GM18907 (cell line): Measurements from ENCODE around the gene NTRK1.

Experiments used
- ATAC-seq: cut with Tn5 transposase; IDR thresholded peaks from one replicate; pipeline ENCODE4 v1.9.1; 2021; ENCODE audit warnings: mild to moderate bottlenecking, moderate library complexity; ENCODE audit not compliant: unreplicated experiment

The NTRK1 gene

GRCh38 chr1:156860628-156861423, at the start of gene NTRK1:
Gene NTRK1, plus strand, starts transcription at chr1:156860865. Its CDS starts 70 bp downstream, at chr1:156860935.
- ATAC-seq: no peak

GRCh38 chr1:156811168-156811567, 49.5 kb upstream of the NTRK1 start:
- ATAC-seq: no peak

GRCh38 chr1:156812293-156812990, 48.2 kb upstream of the NTRK1 start:
- ATAC-seq: no peak

GRCh38 chr1:156813298-156813697, 47.4 kb upstream of the NTRK1 start:
- no peak for ATAC-seq

- ATAC-seq: no peak
These were observed 46.7 kb upstream of the NTRK1 start for GRCh38 chr1:156813750-156814570.

- ATAC-seq: no peak
These were observed 45.9 kb upstream of the NTRK1 start for GRCh38 chr1:156814571-156815260.

- no peak for ATAC-seq
These were observed 45.3 kb upstream of the NTRK1 start for GRCh38 chr1:156815307-156815826.

- ATAC-seq: no peak
These were observed 44.7 kb upstream of the NTRK1 start for GRCh38 chr1:156815961-156816422.

- ATAC-seq: peak; percentile 80
These were observed 43.9 kb upstream of the NTRK1 start, which contains the start of gene SH2D2A for GRCh38 chr1:156816561-156817328. Gene SH2D2A, minus strand, starts transcription at chr1:156816848. Its CDS starts 140 bp downstream, at chr1:156816708.

- no peak for ATAC-seq
These were observed 38.9 kb upstream of the NTRK1 start for GRCh38 chr1:156821801-156822200.

- no peak for ATAC-seq
These were observed 38.0 kb upstream of the NTRK1 start for GRCh38 chr1:156822680-156823079.

- ATAC-seq: no peak
These were observed 37.4 kb upstream of the NTRK1 start for GRCh38 chr1:156823210-156823790.

GRCh38 chr1:156826630-156827029, 34.0 kb upstream of the NTRK1 start:
- ATAC-seq: no peak

- no peak for ATAC-seq
These were observed 32.1 kb upstream of the NTRK1 start for GRCh38 chr1:156828400-156829124.

- ATAC-seq: no peak
These were observed 28.2 kb upstream of the NTRK1 start for GRCh38 chr1:156832434-156832833.

- no peak for ATAC-seq
These were observed 27.1 kb upstream of the NTRK1 start for GRCh38 chr1:156833603-156834002.

GRCh38 chr1:156834322-156834721, 26.3 kb upstream of the NTRK1 start:
- ATAC-seq: no peak

- ATAC-seq: no peak
These were observed 24.5 kb upstream of the NTRK1 start for GRCh38 chr1:156836041-156836654.
